ENCODE data around the gene FURIN. TPM values are rescaled to one million over a fixed set of nuclear protein-coding genes. Genes with fewer than 3 reads are reported as not detected.
"Not testable (repeated sequence)": the region's sequence is repeated elsewhere in the genome, so short reads cannot be mapped to it uniquely, and the experiment has no call there.

FURIN gene
- polyA plus RNA-seq, 4 donors = 40.6 to 50.6 (median 44.7) TPM

DNA sequence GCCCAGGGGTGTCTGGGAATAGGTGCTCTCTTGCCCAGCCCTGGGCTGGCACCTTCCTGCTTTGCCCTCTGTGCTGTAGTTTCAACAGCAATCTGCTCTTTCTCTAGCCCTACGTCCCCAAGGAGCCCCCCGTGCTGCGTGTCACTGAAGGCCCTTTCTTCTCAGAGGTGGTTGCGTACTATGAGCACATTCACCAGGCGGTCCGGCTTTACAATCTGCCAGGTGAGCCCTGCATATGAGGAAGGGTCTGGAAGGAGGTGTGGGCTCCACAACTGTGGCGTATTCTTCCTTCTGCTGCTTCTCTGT is 44.3 kb downstream of the FURIN start:
- DNase-seq (ENCODE audit: low read depth in 4 of 4, low spot score in 3 of 4) = no peak

DNA sequence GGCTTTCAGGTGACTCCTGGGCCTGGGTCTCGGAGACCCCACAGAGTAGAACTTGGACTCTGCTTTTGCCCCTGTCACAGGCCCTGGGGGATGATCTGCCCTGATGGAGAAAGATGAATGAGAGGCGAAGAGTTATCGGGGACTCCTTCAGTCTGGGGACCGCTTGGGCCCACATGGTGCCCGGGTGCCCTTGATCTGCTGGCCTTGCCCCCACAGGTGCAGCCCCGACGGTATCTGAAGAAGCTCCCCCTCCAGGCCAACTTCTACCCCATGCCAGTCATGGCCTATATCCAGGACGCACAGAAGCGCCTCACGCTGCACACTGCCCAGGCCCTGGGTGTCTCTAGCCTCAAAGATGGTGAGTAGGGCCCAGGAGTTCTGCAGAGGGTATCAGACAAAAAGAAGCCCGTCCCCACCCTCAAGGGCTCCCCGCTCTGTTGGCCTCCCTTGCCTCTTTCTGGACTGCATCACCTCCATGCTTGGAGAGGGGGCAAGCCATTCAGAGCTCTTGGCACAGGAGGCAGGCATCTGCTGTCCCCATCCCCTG is 45.1 kb downstream of the FURIN start:
- no peak for DNase-seq (ENCODE audit: low read depth in 4 of 4, low spot score in 3 of 4)

DNA sequence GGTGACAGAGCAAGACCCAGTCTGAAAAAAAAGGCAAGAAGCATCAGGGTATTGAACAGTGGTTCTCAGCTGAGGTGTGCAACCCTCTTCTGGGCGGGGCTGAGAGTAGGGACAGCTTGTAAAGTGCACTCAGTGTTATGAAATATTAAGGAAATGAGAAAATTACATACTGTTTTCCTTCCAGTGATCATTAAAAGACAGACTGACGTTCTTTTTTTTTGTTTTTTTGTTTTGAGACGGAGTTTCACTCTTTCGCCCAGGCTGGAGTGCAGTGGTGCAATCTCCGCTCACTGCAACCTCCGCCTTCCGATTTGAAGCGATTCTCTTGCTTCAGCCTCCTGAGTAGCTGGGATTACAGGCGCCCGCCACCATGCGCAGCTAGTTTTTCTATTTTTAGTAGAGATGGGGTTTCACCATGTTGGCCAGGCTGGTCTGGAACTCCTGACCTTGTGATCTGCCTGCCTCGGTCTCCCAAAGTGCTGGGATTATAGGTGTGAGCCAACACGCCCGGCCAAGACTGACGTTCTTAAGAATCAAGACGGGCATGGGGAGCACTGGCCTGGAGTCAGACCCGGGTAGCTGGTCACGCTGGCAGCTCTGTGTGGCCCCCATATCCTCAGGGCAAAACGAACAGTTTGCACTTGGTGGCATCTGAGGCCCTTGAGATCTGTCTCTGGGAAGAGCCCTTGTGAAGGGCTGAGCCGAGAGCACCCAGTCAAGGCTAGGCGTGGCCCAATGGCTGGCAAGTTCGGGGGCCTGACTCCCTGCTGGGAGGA is 46.1 kb downstream of the FURIN start:
- no peak for DNase-seq (ENCODE audit: low read depth in 4 of 4, low spot score in 3 of 4)

DNA sequence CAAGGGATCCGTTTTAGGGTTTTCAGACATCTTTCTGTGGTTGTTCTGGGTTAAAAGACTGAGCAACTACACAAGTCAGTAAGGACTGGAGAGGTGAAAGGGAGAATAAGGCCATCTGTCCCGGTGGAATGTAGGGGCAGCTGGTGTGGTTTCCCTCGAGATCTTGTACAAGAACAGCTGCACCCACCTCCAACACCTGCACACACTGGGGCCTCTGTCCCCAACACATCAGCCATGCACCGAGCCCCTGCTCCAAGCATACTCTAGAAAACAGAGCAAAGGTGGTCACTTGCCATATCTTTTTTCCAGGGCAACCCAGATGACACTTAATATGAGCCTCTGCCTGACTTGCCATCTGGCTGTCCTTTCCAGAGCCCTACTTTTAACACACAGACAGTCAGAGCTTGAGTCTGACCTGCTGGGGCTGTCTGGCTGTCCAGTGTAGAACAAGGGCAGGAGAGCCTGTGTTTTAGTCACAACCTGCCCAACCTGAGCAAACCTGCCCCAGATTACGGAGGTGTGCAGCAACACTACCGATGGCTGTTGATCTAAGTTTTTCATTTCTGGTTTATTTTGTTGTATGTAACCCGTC is 46.9 kb downstream of the FURIN start:
- no peak for DNase-seq (ENCODE audit: low read depth in 4 of 4, low spot score in 3 of 4)

DNA sequence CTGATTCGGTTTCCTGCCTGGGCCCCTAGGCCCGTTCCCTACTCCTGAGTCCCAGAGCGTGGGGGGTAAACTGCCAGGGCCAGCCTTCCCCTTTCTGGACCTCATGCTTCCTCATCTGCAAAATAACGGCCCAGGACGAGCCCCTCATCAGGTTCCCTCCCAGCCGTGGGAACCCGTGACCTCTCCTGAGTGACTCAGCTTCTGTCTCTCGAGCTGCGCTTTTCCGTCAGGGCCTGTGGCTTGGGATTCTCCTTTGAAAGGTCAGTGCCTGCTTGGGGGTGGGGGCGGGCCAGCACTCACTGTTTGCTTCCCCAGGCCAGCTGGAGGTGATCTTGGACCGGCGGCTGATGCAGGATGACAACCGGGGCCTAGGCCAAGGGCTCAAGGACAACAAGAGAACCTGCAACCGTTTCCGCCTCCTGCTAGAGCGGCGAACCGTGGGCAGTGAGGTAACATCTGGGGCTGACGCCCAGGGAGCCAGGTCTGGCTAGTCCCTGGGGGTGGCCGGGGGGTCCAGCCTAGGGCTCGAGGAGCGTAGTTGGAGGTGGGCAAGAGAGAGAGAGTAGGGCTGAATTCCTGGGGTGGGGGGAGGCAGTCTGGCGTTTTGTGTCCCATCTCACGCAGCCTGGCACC is 47.5 kb downstream of the FURIN start:
- no peak for DNase-seq (ENCODE audit: low read depth in 4 of 4, low spot score in 3 of 4)

DNA sequence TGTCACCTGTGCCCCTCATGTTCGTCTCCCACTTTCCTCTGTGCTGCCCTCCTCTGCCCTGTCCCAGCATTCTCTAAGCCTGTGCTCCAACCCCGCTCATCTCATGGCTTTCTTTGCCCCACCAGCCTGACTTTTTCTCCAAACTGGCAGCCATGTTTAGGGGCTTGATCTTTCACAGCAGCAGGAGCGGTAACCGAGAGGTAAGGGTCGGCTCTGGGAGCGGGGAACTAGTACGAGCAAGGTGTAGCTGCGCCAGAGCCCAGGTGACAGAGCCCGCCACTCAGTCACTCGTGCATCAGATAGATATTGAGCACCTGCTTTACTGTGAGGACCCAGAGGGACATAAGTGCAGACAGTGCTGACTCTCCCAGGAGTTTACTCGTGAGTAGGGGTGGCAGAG is 48.1 kb downstream of the FURIN start:
- DNase-seq (ENCODE audit: low read depth in 4 of 4, low spot score in 3 of 4) = no peak

DNA sequence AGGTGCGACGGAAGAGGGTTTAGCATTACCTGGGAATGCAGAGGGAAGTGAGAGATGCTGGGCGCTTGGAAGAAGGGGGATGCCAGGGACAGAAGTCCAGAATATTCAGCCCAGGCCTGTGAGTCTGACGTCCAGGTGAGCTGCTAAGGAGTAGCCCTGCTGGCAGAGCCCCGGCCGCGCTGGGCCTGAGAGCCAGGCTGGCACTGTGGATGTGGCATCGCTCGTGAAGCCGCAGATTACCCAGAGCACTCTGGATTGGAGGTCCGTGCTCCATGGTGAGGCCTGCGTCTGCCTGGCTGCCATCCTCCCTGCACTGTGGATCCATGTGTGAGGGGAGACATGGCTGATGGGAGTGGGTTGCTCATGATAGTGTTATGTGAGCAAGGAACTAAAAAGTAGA is 49.2 kb downstream of the FURIN start:
- DNase-seq (ENCODE audit: low read depth in 4 of 4, low spot score in 3 of 4) = no peak

DNA sequence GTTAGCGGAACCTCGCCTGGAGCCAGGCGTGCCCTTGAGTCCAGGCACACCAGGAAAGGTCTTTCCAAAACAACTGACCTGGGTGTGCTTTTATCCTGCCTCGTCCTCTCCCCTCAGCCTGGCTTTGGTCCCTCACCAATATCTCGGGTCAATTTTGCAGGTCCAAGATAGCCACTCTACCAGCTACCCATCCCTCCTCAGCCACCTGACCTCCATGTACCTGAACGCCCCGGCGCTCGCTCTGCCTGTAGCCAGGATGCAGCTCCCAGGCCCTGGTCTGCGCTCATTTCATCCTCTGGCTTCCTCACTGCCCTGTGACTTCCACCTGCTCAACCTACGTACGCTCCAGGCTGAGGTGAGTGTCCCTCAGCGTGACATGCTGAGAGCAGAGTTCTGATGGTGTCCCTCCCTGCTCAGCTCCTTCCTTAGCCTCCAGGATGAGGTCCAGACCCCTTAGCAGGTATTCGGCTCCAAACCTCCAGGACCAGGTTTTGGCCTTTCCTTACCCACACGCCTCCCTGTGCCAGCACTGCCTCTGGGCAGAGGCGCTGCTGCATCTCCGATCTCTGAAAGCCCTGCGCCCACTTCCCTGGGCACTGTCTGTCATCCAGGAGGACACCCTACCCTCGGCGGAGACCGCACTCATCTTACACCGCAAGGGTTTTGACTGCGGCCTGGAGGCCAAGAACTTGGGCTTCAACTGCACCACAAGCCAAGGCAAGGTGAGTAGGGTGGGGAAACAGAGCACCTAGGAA is 49.8 kb downstream of the FURIN start:
- no peak for DNase-seq (ENCODE audit: low read depth in 4 of 4, low spot score in 3 of 4)

DNA sequence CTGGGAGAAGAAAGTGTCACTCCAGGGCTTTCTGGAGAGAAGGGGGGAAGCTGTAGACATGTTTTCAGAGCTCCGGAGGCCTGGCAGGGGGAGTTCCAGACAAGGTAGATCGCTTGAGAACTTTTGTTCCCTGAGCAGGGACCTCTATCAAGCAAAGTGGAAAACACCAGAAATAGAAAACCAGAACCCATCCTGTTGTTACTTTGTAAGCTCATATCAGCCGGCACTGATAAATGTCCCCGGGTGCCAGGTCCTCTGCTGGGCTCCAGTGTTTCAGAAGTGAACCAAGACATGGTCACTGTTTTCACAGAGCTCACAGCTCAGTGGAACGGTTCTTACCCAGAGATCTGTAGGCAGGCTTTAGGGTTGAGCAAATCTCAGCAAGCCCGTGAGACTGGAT is 50.4 kb downstream of the FURIN start:
- no peak for DNase-seq (ENCODE audit: low read depth in 4 of 4, low spot score in 3 of 4)

DNA sequence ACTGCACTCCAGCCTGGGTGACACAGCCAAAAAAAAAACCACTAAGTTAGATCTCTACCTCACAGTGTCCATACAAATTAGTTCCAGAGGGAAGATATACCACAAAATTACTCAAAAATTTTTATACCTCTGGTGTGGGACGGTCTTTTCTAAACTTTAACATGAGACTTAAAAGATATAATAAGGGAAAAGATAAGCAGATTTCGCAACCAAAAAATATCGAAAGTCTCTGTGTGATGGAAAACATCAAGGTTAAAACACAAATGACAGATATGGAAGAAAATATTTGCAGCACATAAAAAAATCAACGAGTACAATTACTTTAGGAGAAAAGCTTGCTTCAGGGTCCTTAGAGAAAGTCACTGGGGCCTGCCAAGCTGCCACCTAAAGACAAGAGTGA is 53.5 kb downstream of the FURIN start:
- no peak for DNase-seq (ENCODE audit: low read depth in 4 of 4, low spot score in 3 of 4)

DNA sequence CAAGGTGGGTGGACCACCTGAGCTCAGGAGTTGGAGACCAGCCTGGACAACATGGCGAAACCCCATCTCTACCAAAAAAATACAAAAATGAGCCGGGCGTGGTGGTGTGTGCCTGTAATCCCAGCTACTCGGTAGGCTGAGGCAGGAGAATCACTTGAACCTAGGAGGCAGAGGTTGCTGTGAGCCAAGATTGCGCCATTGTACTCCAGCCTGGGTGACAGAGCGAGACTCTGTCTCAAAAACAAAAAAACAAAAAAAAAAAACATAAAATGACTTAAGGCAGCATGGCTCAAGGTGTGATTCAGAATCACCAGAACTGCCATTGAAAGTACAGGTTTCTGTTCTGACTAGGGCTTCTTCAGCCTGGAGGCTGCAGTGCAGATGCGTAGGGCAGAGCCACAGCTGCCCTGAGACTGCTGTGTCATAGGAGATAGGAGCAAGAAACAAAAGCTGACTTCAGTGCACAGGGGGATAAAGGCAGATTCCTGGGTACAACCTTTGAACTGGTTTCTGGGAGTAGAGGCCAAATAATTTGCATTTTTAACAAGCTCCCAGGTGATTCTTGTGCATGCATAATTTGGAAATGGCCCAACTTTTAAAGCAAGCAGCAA is 54.4 kb downstream of the FURIN start:
- not testable (repeated sequence) for DNase-seq (ENCODE audit: low read depth in 4 of 4, low spot score in 3 of 4)

DNA sequence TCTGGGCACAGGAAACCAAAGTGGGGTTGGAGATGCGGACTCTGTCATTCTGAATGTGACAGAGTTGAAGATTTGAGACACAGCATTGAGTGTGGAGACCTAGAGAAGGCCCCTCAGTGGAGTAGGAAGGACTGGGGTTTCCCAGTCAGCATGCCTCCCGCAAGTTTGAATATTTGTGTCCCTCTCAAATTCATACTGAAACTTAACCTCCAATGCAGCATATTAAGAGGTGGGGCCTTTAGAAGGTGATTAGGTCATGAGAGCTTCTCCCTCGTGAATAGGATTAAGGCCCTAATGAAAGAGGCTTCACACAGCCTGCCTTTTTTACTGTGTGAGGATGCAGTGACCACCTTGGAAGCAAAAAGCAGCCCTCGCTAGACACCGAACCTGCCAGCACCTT is 56.0 kb downstream of the FURIN start:
- no peak for DNase-seq (ENCODE audit: low read depth in 4 of 4, low spot score in 3 of 4)

DNA sequence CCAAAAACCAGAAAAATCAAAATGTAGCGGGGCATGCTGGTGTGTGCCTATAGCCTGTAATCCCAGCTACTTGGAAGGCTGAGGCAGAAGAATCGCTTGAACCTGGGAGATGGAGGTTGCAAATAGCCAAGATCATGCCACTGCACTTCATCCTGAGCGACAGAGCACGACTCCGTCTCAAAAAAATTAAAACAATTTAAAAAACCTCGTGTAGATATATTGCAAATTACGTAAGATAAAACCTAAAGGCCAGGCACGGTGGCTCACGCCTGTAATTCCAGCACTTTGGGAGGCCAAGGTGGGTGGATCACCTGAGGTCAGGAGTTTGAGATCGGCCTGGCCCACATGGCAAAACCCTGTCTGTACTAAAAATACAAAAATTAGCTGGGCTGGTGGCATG is 58.4 kb downstream of the FURIN start:
- not testable (repeated sequence) for DNase-seq (ENCODE audit: low read depth in 4 of 4, low spot score in 3 of 4)

DNA sequence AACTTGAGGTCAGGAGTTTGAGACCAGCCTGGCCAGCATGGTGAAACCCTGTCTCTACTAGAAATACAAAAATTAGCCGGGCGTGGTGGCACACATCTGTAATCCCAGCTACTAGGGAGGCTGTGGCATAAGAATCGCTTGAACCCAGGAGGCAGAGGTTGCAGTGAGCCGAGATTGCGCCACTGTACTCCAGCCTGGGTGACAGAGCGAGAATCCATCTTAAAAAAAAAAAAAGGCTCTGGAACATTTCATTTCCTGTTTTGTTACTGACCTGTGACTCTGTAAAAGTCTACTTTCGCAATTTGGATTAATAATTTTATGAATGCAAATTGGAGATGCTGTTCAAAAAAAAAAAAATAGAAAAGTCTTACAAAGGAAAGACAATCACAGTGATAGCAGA is 59.7 kb downstream of the FURIN start:
- DNase-seq (ENCODE audit: low read depth in 4 of 4, low spot score in 3 of 4) = not testable (repeated sequence)

DNA sequence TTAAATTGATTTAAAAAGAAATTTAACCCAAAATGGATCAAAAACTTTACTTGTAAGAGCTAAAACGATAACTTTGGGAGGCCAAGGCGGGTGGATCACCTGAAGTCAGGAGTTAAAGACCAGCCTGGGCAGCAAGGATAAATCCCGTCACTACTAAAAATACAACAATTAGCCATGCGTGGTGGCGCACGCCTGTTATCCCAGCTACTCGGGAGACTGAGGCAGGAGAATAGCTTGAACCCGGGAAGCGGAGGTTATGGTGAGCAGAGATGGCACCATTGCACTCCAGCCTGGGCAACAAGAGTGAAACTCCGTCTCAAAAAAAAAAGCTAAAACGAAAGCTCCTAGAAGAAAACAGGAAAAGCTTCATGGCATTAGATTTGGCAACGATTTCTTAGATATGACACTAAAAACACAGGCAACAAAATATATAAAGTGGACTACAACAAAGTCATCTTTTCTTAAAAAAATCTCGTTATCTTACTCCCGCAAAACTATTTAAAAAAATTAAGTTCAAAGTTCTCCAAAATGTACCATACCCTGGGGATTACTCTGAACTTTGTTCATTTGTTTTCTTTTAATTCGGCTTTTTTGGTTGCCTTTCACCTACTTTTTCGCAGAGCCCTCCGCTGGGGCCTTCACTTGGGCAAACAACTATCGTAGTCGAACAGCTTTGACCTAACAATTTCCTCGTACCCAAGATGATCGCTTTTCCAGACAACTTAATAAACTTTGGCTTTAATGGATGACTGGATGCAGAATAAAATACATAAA is 61.0 kb downstream of the FURIN start:
- DNase-seq (ENCODE audit: low read depth in 4 of 4, low spot score in 3 of 4) = no peak

DNA sequence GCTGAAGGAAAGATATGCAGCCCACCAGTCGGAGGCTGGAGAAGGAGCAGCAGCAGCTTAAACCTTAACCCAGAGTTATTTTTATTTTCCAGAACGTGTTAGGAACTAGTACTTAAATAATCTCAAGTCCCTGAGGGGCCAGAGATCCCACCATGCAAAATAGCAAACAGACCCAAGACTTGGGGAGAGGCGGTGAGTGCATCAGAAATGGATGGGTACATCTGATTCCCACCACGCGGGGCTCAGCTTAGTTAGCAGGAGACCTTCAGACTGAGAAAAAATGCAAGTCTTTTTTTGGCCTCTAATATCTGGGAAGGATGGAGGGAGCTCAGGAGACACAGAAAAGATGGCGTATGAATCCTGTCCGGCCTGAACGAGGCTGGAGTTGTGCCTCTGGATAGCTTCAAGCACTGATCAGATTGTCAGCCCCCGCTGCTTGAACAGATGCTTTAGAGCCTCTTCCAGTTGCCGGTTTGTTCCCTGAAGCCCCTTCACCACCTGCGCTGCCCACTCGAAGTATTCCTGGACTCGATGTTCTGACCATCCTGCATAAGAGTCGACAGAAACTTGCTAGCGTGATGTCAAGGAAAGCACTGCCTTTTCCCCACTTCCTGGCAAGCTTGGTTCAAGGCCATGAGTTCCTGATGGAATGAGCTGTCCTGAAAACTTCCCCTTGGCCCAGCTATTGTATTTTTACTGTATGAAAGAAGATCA is 62.6 kb downstream of the FURIN start:
- no peak for DNase-seq (ENCODE audit: low read depth in 4 of 4, low spot score in 3 of 4)

DNA sequence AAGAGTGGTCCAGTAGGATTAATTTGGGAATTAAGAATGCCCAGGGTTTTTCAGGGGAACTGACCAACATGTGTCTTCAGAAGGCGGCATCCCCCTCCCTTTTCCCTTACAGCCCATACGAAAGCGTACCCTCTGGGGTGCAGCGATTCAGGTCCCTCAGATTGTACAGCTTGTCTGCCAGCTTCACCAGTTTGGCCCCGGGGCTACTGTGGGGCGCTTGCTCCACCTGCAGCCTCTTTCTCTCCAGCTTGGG is 63.1 kb downstream of the FURIN start:
- DNase-seq (ENCODE audit: low read depth in 4 of 4, low spot score in 3 of 4) = no peak

DNA sequence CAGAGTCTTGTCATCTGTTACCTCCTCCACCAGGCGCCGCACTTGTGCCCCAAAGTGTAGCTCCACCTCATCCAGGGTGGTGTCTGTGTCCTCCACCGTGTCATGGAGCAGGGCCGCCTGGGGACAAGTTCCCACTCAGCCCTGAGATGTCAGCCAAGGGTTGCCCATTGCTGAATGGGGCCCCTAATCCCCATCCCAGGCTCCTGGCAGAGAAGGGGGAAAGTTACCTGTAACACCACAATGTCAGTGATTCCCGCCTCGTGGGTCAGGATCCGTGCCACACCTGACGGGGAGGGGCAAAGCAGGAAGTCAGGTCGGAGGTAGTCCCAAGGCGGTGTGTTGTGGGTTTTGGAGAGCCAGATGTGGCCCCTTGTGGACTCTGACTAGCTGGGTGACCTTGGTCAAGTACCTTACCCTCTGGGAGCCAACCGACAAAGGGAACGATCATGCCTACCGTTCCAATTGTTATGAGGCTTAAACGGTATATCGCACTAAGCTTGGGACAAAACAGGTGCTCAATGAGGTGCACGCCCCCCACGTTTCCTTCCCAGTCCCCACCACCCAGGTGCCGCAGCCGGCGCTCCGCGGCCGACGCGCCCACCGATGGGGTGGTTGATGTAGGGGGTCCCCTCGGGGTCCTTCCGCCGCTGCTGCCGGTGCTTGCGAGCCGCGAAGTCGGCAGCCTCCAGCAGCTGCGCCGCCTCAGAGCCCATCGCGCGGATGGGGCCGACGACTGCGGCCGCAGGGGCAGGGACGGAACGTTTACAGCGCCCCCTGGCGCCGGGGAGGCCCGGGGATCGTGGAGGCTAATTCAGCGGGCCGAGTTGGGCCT is 63.7 kb downstream of the FURIN start, which contains the start of gene HDDC3:
TSS of gene HDDC3 (minus strand) at position 722 of the 832 bp plus-strand sequence. CDS start at position 713, 9 bp downstream.
- DNase-seq (ENCODE audit: low read depth in 4 of 4, low spot score in 3 of 4) = peak; percentile 50 to 73 (median 71)

DNA sequence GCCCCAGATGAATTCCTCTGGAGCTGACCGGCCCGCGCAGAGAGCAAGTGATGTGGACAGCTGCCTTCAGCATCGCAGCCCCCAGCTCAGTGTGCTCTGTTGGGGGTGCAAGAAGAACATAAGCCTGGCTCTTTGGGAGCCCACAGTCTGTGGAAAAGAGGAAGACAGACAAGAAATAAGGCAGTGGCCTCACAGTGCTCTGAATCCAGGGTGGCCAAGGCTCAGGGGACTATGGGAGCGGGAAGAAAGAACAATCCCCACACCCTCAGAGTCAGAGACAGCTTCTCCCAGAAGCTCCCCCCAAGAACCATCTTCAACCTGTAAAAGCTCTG is 64.2 kb downstream of the FURIN start:
- DNase-seq (ENCODE audit: low read depth in 4 of 4, low spot score in 3 of 4) = no peak
